Measurements from ENCODE around the gene NEGR1.
"Not testable (repeated sequence)": the region's sequence is repeated elsewhere in the genome, so short reads cannot be mapped to it uniquely, and the experiment has no call there.

Gene NEGR1

GRCh38 chr1:71921204-71921603 lies 361.1 kb downstream of the NEGR1 start:
- DNase-seq: no peak

- no peak for DNase-seq
Measured at GRCh38 chr1:71920556-71920955, 361.8 kb downstream of the NEGR1 start.

GRCh38 chr1:71919811-71920509 lies 362.4 kb downstream of the NEGR1 start:
- no peak for DNase-seq

- DNase-seq: no peak
Measured at GRCh38 chr1:71918630-71919029, 363.7 kb downstream of the NEGR1 start.

- DNase-seq: no peak
Measured at GRCh38 chr1:71916894-71917293, 365.4 kb downstream of the NEGR1 start.

GRCh38 chr1:71914626-71915025 lies 367.7 kb downstream of the NEGR1 start:
- DNase-seq: no peak

- no peak for DNase-seq
Measured at GRCh38 chr1:71908871-71909390, 373.4 kb downstream of the NEGR1 start.

- DNase-seq: no peak
Measured at GRCh38 chr1:71908303-71908702, 374.0 kb downstream of the NEGR1 start.

- no peak for DNase-seq
Measured at GRCh38 chr1:71899881-71900280, 382.5 kb downstream of the NEGR1 start.

- not testable (repeated sequence) for DNase-seq
Measured at GRCh38 chr1:71888166-71888565, 394.2 kb downstream of the NEGR1 start.

- DNase-seq: no peak
Measured at GRCh38 chr1:71885171-71885570, 397.2 kb downstream of the NEGR1 start.

GRCh38 chr1:71882637-71883036 lies 399.7 kb downstream of the NEGR1 start:
- DNase-seq: no peak

- no peak for DNase-seq
Measured at GRCh38 chr1:71882226-71882625, 400.1 kb downstream of the NEGR1 start.

- no peak for DNase-seq
Measured at GRCh38 chr1:71881611-71882010, 400.7 kb downstream of the NEGR1 start.

GRCh38 chr1:71869326-71869725 lies 413.0 kb downstream of the NEGR1 start:
- no peak for DNase-seq

GRCh38 chr1:71862756-71863155 lies 419.6 kb downstream of the NEGR1 start:
- DNase-seq: no peak

- DNase-seq: peak; percentile 48
Measured at GRCh38 chr1:71861022-71861421, 421.3 kb downstream of the NEGR1 start.

- no peak for DNase-seq
Measured at GRCh38 chr1:71859806-71860205, 422.5 kb downstream of the NEGR1 start.

GRCh38 chr1:71857862-71858261 lies 424.5 kb downstream of the NEGR1 start:
- no peak for DNase-seq

- DNase-seq: no peak
Measured at GRCh38 chr1:71853360-71853759, 429.0 kb downstream of the NEGR1 start.

- DNase-seq: no peak
Measured at GRCh38 chr1:71850936-71851335, 431.4 kb downstream of the NEGR1 start.

GRCh38 chr1:71850515-71850914 lies 431.8 kb downstream of the NEGR1 start:
- DNase-seq: no peak

GRCh38 chr1:71843012-71843411 lies 439.3 kb downstream of the NEGR1 start:
- DNase-seq: no peak

- no peak for DNase-seq
Measured at GRCh38 chr1:71839876-71840275, 442.5 kb downstream of the NEGR1 start.

- DNase-seq: no peak
Measured at GRCh38 chr1:71836904-71837303, 445.4 kb downstream of the NEGR1 start.
